HuH-7.5 (cell line): ENCODE measurements around the gene CHTF18.
"Not testable (repeated sequence)": the region's sequence is repeated elsewhere in the genome, so short reads cannot be mapped to it uniquely, and the experiment has no call there.

Source experiments
- DNase-seq: peaks from one replicate; pipeline ENCODE4 v3.0.0; 2011; ENCODE audit warnings: low spot score

Gene CHTF18

DNA sequence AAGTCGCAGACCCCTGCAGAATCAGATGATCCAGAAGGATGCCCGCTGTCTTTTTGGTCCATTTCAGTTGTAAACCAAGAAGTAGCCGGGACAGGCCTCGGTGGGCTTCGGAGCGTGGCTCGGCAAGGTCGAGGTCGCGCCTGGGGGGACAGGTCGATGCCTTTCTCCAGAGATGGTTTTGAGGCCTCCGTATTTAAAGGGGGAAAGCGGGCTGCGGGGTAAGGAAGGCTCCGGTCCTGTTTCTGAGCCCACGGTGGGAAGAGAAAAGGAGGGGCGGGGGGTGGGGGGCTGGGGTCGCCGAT, 19.6 kb downstream of the CHTF18 start:
- DNase-seq = no peak

DNA sequence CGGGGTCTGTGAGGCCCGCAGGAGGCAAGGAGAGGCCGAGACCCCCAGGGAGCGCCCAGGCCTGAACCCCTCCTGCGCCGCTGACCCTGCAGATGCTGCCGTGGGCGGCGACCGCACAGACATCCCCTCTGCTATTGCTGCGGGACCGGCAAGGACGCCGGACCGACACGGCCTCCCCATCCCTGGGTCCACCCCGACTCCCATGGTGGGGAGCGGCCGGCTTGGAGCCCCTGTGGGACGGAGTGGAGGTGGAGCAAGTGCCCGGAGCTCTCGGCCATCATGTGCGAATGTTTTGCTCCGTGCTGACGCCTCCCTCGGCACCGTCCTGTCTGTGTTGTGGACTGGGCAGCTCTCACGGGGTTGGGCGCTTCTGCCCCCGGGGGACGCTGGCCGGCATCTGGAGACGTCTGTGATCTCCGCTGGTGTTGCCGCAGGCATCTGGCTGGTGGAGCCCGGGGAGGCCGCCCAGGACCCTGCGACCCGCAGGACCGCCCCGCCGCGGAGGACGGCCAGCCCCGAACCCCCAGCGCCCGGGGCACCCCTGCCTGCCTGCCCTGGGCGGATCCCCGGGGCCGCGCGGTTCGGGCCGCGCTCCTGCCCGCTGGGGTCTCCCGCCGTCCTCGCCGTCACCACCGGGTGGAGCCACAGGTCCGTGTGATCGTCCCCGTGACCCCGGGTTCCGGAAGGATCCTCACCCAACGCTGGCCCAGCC, 24.9 kb downstream of the CHTF18 start:
- peak; percentile 66 for DNase-seq

DNA sequence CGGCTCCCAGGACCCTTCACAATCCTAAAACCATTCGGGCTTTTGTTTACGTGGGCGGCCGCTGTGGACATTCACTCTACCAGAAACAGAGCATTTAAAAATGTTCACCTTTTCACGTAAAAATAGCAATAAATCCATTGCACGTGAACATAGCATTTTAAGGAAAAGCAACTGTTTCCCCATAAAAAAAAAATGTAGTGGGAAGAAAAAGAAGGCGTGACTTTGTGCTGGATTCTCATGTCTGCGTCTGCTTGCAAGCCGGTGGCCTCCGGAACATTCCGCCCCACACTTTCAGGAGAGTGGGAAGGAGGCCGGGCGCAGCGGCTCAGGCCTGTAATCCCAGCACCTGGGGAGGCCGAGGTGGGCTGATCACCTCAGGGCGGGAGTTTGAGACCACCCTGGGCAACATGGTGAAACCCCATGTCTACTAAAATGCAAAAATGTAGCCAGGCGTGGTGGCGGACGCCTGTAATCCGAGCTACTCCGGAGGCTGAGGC, 25.5 kb downstream of the CHTF18 start:
- no peak for DNase-seq

- DNase-seq = no peak
Observed at GRCh38 chr16:814974-815373, 26.6 kb downstream of the CHTF18 start.

- DNase-seq = no peak
Observed at GRCh38 chr16:815861-816260, 27.4 kb downstream of the CHTF18 start.

DNA sequence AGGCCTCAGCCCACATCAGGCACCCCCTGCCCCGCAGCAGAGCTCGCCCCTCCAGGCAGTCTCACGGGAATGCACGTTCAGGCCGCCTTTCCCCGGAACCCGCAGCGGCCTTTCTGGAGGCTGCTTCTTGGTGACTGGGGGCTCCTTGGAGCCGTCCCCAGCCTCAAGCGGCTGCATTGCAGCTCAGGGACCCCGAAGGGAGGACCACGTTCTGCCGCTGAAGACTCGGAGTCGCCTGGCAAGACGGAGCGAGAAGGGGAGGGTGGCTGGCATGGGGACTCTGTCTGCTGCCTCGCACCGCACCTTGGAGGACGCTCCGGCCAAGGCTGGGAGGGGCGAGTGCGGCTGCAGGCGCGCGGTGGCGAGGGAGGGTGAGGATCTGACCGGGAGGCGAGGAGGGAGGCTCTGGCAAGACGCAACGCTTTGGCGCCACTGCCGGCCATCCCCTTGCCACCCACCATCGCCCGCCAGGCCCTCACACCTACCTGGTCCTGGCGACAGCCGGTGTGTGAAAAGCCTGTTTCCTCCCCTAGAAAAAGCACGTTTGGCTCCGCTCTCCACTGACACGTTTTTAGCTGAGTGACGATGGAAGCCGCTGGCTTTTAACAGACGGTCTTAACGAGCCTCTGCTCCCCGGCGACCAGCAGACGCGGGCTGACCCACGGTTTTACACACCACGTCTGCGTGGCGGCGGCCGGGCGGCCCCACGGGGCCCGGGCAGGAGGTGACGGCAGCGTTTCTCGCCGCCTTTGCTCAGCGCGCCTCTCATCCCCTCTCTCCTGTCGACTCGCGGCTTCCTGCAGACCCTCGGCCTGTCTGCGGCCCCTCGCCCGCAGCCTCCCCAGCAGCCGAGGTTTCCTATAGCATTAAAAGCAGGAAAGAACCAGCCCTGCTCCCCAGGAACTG, 28.8 kb downstream of the CHTF18 start:
- DNase-seq = no peak

DNA sequence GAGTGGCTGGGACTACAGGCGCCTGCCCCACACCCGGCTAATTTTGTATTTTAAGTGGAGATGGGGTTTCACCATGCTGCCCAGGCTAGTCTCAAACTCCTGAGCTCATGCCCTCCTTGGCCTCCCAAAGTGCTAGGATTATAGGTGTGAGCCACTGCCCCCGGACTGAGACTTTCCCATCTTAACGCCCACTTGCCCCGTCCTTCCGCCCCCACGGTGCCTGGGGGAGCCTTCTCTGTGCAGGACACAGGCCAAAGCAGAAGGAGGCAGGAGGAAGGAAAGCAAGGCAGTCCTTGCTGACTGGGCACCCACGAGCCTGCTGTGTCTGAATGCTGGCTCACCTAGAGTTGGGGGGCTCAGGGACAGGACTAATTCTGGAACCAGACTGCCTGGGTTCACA, 29.7 kb downstream of the CHTF18 start:
- DNase-seq = no peak

GRCh38 chr16:818592-818991, 30.2 kb downstream of the CHTF18 start:
- no peak for DNase-seq

GRCh38 chr16:819336-820043, 31.1 kb downstream of the CHTF18 start:
- DNase-seq = no peak

- DNase-seq = not testable (repeated sequence)
Observed at GRCh38 chr16:820044-820408, 31.6 kb downstream of the CHTF18 start.

- DNase-seq = no peak
Observed at GRCh38 chr16:820748-821147, 32.3 kb downstream of the CHTF18 start.

GRCh38 chr16:821751-822150, 33.3 kb downstream of the CHTF18 start:
- no peak for DNase-seq

- no peak for DNase-seq
Observed at GRCh38 chr16:822174-822908, 33.9 kb downstream of the CHTF18 start.

GRCh38 chr16:822909-823297, 34.5 kb downstream of the CHTF18 start:
- no peak for DNase-seq

- no peak for DNase-seq
Observed at GRCh38 chr16:824194-824593, 35.8 kb downstream of the CHTF18 start.

- no peak for DNase-seq
Observed at GRCh38 chr16:824601-825000, 36.2 kb downstream of the CHTF18 start.

DNA sequence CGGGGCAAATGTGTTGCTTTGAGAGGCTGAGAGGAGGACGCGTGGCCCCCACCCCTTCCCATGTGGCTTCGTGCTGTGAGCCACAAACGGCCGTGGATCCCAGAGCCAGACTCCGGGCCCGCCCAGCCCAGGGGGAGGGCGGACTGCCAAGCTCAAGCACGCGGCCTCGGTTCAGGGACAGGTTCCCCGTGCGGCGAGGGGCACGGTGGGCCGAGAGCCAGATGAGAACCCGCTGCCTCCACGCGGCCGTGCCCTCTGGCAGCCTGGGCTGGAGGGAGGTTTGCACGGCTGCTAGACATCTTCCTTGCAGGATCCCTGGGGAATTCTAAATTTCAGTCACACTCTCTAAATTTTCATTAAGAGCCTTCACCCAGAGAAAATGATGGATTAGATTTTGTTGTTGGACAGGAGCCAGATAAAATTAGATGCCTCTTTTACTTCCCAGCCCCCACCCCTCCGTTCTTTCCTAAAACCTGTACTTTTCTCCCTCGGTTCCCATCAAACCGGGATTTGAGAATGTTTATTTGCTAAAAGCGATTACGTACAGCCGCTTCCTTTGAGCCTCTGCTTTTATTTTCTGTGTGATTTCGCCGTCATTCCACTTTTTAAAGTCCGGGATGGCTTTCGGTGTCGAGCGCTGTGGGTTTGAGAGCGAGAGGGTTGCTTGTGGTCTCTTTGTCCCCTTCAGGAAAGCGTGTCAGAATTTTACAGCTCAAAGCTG, 37.1 kb downstream of the CHTF18 start:
- DNase-seq = no peak

- no peak for DNase-seq
Observed at GRCh38 chr16:827513-827912, 39.1 kb downstream of the CHTF18 start.

DNA sequence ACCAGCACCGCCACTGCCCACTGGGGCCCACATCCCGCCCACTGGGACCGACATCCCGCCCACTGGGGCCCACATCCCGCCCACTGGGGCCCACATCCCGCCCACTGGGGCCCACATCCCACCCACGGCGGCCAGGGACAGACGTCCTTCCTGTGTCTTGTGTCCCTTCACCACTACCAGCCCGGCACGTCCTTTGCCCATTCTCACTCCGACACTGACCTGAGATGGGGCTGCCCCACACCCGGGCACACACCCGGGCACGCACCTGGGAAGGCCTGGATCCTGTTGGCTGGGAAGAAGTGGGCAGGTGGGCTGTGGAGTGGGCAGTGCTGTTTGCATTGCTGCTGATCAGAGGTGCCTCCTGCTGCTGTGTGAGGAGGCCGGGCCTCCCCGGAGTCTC, 40.5 kb downstream of the CHTF18 start:
- DNase-seq = no peak

DNA sequence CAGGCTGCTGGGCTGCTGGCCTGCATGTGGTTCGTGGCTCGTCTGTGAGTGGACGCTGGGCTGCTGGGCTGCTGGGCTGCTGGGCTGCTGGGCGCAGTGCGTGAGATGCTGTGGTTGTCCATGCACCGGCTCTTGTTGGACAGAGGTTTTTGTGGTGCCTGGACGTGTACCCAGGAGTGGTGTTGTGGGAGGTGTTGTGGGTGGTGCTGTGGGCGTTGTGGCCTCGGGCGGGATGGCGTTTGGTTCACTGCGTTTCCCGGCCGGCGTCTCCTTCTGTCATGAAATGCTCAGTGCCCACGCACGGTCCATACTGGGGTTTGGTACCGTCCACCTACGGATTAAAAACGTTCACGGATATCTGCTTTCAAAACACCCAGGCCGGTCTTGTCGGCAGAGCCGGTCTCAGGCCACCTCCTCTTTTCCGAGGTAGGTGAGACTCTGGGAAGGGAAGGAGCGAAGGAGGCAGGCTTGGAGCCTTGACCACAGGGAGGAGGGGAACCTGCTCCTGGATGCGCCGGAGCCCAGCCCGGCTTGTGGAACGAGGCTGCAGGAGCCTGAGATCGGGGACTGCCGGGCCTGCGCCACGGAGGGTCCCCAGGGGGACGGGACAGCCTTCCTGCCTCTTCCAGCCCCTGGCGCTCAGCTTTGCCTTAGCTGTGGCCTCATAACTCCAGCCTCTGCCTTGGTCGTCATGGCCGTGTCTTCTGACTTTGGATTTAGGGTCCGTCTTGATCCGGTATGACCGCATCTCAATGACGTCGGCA, 41.9 kb downstream of the CHTF18 start:
- no peak for DNase-seq
